Dedifferentiated amniotic fluid mesenchymal stem cell (primary cell): Measurements from ENCODE around the gene TCEA3.

Experiments used
- DNase-seq: peaks from one replicate; pipeline ENCODE4 v3.0.0-alpha.2; 2016; ENCODE audit errors: extremely low spot score

The TCEA3 gene

GRCh38 chr1:23421343-23421742 is 3.2 kb downstream of the TCEA3 start:
- no peak for DNase-seq

DNA sequence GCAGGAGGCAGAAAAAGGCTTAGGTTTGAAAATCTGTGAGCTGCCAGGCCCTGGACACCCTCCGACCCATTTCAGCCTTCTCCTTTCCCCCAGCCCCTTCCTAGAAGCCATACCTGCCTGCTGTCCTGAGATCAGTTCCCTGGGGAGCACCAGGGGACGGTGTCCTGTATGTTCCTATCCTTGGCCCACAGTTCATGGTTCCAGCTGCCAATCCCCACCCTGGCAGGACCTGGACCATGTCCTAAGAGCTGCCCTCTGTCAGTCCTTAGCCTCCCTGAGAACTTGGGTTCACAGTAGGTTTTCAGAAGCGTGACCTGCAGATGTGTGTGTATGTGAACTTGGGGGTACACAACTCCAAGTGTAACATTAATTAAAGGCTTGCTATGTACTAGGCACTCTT is 3.8 kb downstream of the TCEA3 start:
- DNase-seq = no peak

- no peak for DNase-seq
Measured at GRCh38 chr1:23419180-23419579, 5.4 kb downstream of the TCEA3 start.

DNA sequence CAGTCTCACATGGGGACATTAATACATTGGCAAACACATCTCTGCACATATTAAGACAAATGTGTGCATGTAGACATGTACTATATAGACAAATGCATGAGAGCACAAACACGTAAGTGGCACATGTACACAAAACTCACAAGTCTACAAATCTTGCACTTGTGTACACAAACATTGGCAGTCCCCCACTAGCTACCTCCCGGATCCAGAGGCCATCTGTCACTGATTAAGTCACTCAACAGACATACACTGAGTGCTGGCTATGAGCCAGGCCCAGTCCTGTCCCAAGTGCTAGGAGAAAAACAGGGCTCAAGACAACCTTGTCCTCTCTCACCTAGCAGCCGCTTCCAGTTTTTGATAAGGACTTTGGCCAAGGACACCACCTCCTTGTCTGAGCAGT is 7.0 kb downstream of the TCEA3 start:
- no peak for DNase-seq

- no peak for DNase-seq
Measured at GRCh38 chr1:23416964-23417363, 7.6 kb downstream of the TCEA3 start.

DNA sequence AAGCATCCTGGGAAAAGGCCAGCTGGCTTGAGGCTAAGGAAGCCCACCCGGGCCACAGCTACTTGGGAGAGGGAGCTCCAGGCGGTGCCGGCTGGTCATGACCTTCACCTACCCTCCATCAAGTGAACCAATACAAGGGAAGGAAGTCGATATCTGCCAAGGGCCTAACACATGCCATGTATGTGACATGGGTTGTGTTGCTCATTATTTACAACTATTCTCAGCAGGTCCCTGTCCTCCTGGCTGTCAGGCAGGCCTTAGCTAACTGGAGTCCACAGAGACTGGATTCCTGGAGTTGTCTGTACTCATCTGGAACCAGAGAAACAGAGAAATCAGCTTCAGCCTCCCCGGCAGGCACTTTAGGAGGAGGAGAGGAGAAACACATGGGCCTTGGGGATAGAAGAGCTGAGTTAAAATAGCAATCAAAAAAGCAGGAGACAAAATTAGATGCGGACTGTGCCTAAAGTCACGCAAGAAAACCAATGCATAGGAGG is 15.7 kb downstream of the TCEA3 start:
- DNase-seq = no peak

DNA sequence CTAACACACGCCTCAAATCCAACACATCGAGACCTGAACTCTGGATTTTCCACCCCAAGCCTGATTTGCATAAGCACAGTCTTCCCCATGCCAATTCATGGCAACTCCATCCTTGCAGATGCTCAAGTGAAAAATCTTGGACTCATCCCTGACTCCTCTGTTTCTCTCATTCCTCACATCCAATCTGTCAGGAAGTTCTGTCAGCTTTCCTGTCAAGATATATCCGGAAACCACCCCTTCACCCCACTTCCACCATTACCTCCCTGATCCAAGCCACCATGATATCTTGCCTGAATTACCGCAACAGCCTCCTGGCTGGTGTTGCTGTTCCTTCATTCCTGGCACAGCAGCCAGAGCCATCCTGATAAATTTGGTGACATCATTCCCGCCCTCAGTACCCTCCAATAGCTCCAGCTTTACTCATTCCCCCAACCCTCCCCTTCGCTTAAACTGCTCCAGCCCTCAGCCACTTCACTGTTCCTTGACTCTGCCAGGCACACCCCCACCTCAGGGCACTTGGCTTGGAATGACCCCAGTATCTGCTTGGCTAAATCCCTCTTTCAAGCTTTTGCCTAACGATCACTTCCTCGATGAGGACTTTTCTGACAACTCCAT is 17.4 kb downstream of the TCEA3 start:
- DNase-seq = no peak

GRCh38 chr1:23405946-23406345 is 18.6 kb downstream of the TCEA3 start:
- DNase-seq = no peak

DNA sequence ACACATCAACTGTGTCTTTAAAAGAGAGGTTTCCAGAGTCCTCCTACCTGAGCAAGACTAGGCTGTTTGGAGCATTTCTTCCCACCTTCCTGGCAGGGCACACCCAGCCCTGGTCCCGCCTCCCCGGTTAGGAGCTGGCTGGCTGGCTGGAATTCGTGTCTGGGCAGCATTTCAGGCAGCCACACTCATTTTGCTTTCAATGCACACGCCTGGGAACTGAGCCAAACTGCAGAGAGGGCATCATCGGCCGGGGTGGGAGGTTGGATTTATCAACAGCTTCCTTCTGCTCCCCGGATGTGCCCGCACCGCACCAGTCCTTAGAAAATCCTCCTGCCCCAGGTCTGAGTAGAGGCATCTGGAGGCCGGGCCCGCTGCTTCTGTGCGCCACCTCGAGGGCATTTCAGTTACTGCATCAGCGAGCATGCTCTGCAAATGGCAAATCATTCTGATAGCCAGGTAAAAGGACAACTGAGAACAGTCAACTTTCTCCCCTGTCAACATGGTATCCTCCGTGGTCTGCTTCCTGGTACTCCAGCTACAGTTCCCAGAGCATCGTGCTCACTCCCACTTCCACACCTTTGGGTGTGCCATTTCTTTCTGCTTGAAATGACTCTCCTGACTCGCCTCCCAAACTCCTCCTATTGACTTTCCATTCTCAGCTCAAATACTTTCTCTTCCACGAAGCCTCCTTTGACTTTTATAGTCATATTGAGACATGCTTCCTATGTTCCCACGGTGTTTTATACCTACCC is 20.6 kb downstream of the TCEA3 start:
- DNase-seq = peak; percentile 85

- DNase-seq = no peak
Measured at GRCh38 chr1:23403355-23403734, 21.2 kb downstream of the TCEA3 start.

- DNase-seq = peak; percentile 40
Measured at GRCh38 chr1:23403038-23403336, 21.6 kb downstream of the TCEA3 start.

GRCh38 chr1:23402286-23403037 is 22.1 kb downstream of the TCEA3 start:
- DNase-seq = no peak

- no peak for DNase-seq
Measured at GRCh38 chr1:23401313-23401712, 23.2 kb downstream of the TCEA3 start.

GRCh38 chr1:23400324-23401114 is 24.0 kb downstream of the TCEA3 start:
- DNase-seq = no peak

DNA sequence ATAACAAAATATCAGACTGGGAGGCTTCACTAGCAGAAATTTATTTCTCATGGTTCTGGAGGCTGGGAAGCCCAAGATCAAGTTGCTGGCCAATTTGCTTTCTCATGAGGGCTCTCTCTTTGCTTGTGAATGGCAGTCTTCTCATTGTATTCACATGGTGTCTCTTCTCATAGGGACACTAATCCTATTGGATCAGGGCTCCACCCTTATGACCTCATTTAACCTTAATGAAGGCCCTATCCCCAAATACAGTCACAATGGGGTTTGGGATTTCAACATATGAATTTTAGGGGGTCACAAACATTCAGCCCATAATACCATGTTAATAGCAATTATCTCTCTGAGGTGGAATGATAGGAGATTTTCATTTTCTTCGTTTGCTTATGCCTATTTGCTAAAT is 25.3 kb downstream of the TCEA3 start:
- DNase-seq = no peak

DNA sequence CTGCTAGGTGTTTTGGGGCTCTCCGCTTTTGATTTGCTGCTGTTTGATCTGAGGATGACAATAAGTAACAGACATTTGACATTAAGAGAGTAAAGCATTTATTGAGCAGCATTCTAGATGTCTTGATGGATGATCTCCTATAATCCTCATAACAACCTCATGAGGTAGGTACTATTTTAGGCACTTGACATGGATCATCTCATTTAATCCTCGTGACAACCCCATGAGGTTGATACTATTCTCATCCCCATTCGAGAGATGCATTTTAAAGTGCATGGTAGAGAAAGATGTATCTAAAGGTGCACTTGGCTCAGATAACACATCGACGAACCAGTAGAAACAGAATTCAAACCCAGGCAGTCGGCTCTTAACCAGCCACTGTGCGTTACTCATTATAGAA is 26.6 kb downstream of the TCEA3 start:
- DNase-seq = no peak

- DNase-seq = no peak
Measured at GRCh38 chr1:23396380-23396779, 28.2 kb downstream of the TCEA3 start.

GRCh38 chr1:23395849-23396248 is 28.7 kb downstream of the TCEA3 start:
- DNase-seq = no peak

DNA sequence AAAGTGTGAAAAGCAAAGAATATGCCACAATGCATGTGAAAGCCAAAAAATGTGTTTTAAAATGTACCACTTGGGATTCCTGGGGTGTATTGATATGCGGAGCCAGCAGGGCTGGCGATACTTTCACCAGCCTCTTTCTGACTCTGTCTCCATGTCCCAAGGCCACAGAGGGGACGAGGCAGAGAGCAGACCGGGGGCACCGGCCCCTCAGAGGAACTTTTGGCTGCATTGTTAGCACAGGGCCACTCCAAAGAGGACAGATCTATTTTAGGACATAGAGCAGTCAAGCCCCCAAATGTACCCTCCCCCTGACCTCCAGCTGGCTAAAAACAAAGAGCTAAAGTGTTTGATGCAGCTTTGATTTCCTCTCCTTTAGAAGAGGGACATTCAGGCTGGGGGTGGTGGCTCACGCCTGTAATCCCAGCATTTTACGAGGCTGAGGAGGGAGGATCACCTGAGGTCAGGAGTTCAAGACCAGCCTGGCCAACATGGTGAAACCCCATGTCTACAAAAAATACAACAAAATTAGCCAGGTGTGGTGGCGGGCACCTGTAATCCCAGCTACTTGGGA is 29.3 kb downstream of the TCEA3 start:
- DNase-seq = no peak

DNA sequence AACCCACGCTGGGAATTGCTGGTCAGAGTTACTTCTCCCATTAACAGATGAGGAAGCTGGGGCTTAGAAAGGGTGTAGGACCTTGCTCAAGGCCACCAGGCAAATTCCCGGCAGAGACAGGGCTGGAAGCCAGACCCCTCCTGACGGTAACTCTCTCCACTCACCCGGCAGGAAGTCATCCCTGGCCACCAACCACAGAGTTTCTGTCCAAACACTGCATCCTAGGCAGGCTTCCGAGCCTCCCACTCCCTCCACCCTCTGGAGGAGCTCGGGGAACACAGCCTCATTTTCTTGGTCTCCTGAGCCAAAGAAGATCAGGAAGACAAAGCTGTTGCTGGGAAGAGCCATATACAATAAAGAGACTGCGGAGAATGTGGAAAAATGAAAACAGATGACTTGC is 29.9 kb downstream of the TCEA3 start:
- no peak for DNase-seq

DNA sequence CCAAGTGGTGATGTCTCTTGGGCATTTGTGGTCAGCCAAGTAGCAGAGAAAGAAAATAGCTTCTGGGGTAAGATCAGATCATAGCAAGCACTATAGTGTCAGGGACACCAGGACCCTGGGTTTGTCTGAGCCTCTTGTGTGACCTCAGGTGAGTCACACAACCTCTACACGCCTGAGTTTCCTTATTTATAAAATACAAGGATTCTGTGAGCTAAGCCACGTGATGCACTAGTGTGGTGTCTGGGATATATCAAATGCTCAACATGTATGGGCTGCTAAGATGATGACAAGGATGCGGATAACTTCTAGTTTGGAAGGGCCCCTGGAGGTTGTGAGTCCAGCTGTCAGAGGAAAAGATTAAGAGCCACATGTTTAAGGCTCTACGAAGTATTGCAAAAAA is 30.4 kb downstream of the TCEA3 start:
- DNase-seq = no peak

- DNase-seq = no peak
Measured at GRCh38 chr1:23393706-23394105, 30.8 kb downstream of the TCEA3 start.
